Measurements from ENCODE around the gene SCD5.

The SCD5 gene

GRCh38 chr4:82611982-82612381, 186.6 kb downstream of the SCD5 start:
- Histone ChIP-seq H3K27ac (ENCODE audit: low read length) (no peak overlapping the region), H3K9me3 (ENCODE audit: insufficient read depth, low read depth, low read length) (no peaks in the 10 kb centered on the region), H3K36me3 (ENCODE audit: insufficient read depth, low read depth, low read length) (no peaks in the 10 kb centered on the region), H3K9ac (ENCODE audit: low read depth, low read length) (no peak overlapping the region), H3K4me1 (ENCODE audit: insufficient read depth, low read length) (no peaks in the 10 kb centered on the region), H3K4me3 (ENCODE audit: low read length) (no peak overlapping the region), H3K27me3 (ENCODE audit: insufficient read depth, low read length) (no peaks in the 10 kb centered on the region)

GRCh38 chr4:82611527-82611926, 187.1 kb downstream of the SCD5 start:
- H3K4me3 ChIP-seq (ENCODE audit: low read length), result no peak overlapping the region
- H3K9ac ChIP-seq (ENCODE audit: low read depth, low read length), result no peak overlapping the region
- no peaks in the 10 kb centered on the region for H3K36me3 ChIP-seq (ENCODE audit: insufficient read depth, low read depth, low read length)
- H3K4me1 ChIP-seq (ENCODE audit: insufficient read depth, low read length), result no peaks in the 10 kb centered on the region
- H3K27me3 ChIP-seq (ENCODE audit: insufficient read depth, low read length), result no peaks in the 10 kb centered on the region
- H3K9me3 ChIP-seq (ENCODE audit: insufficient read depth, low read depth, low read length), result no peaks in the 10 kb centered on the region
- no peak overlapping the region for H3K27ac ChIP-seq (ENCODE audit: low read length)

DNA sequence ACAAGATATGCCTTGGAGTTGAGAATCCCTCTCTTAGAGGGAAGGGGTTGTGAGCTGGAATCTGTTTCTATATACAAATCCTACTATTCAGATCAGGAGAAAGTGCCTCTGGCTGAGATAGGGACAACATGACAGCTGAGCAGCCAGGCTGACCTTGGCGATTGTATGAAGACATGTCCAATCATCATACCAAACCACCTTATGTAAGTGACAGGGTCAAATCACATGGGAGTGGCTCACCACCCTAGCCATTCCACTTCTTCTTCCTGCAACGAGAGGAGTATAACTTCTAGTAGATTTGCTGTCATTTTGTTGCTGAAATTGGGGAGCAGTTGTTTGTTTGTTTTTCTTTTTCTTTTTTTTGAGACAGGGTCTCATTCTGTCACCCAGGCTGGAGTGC, 188.6 kb downstream of the SCD5 start:
- H3K9me3 ChIP-seq (ENCODE audit: insufficient read depth, low read depth, low read length), result no peaks in the 10 kb centered on the region
- no peaks in the 10 kb centered on the region for H3K36me3 ChIP-seq (ENCODE audit: insufficient read depth, low read depth, low read length)
- no peaks in the 10 kb centered on the region for H3K27me3 ChIP-seq (ENCODE audit: insufficient read depth, low read length)
- H3K4me1 ChIP-seq (ENCODE audit: insufficient read depth, low read length), result no peaks in the 10 kb centered on the region
- H3K4me3 ChIP-seq (ENCODE audit: low read length), result no peak overlapping the region
- H3K27ac ChIP-seq (ENCODE audit: low read length), result no peak overlapping the region
- no peak overlapping the region for H3K9ac ChIP-seq (ENCODE audit: low read depth, low read length)

DNA sequence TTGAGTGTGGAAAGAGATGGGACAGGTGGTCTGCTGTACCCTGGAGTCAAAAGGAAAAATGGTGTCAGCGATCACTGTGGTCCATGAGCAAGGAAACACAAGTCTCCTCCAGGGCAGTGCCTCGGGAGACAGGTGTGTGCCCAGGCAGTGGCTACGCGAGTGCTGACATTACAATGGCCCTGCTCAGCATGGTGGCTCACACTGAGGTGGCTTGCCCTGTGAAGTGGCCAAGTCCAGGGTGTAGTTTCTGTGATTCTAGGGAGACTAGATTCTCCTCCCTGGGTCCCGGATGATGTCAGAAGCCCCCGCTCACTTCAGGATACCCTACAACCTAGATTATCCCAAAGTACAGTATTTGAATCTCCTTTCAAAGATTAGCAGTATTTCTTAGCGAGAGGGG, 192.0 kb downstream of the SCD5 start:
- Histone ChIP-seq H3K4me1 (ENCODE audit: insufficient read depth, low read length) (no peaks in the 10 kb centered on the region), H3K36me3 (ENCODE audit: insufficient read depth, low read depth, low read length) (no peaks in the 10 kb centered on the region), H3K27me3 (ENCODE audit: insufficient read depth, low read length) (no peaks in the 10 kb centered on the region), H3K9me3 (ENCODE audit: insufficient read depth, low read depth, low read length) (no peaks in the 10 kb centered on the region), H3K9ac (ENCODE audit: low read depth, low read length) (no peak overlapping the region), H3K4me3 (ENCODE audit: low read length) (no peak overlapping the region), H3K27ac (ENCODE audit: low read length) (no peak overlapping the region)

DNA sequence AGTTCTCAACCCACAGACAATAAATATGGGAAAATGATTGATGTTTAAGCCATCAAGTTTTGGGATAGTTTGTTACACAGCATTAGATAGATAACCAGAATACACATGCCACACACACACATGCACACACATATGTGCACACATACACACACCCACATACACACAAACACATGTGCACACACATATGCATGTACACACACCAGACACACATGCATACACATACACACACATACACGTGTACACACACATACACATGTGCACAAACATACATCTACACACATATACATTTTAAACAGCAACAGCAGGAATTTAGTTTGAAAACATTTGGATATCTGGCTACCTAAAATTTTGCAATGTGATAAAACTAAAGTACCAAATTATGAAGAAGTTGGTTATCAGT, 194.1 kb downstream of the SCD5 start:
- H3K9me3 ChIP-seq (ENCODE audit: insufficient read depth, low read depth, low read length), result no peaks in the 10 kb centered on the region
- no peak overlapping the region for H3K4me3 ChIP-seq (ENCODE audit: low read length)
- H3K4me1 ChIP-seq (ENCODE audit: insufficient read depth, low read length), result no peaks in the 10 kb centered on the region
- H3K9ac ChIP-seq (ENCODE audit: low read depth, low read length), result no peak overlapping the region
- no peaks in the 10 kb centered on the region for H3K27me3 ChIP-seq (ENCODE audit: insufficient read depth, low read length)
- no peaks in the 10 kb centered on the region for H3K36me3 ChIP-seq (ENCODE audit: insufficient read depth, low read depth, low read length)
- no peak overlapping the region for H3K27ac ChIP-seq (ENCODE audit: low read length)

GRCh38 chr4:82601242-82602015, 197.2 kb downstream of the SCD5 start:
- Histone ChIP-seq H3K27me3 (ENCODE audit: insufficient read depth, low read length) (no peaks in the 10 kb centered on the region), H3K36me3 (ENCODE audit: insufficient read depth, low read depth, low read length) (no peaks in the 10 kb centered on the region), H3K4me3 (ENCODE audit: low read length) (no peak overlapping the region), H3K9ac (ENCODE audit: low read depth, low read length) (no peak overlapping the region), H3K9me3 (ENCODE audit: insufficient read depth, low read depth, low read length) (no peaks in the 10 kb centered on the region), H3K27ac (ENCODE audit: low read length) (no peak overlapping the region), H3K4me1 (ENCODE audit: insufficient read depth, low read length) (no peaks in the 10 kb centered on the region)

- no peaks in the 10 kb centered on the region for H3K27me3 ChIP-seq (ENCODE audit: insufficient read depth, low read length)
- no peaks in the 10 kb centered on the region for H3K9me3 ChIP-seq (ENCODE audit: insufficient read depth, low read depth, low read length)
- no peaks in the 10 kb centered on the region for H3K4me1 ChIP-seq (ENCODE audit: insufficient read depth, low read length)
- no peak overlapping the region for H3K9ac ChIP-seq (ENCODE audit: low read depth, low read length)
- no peak overlapping the region for H3K27ac ChIP-seq (ENCODE audit: low read length)
- H3K4me3 ChIP-seq (ENCODE audit: low read length), result no peak overlapping the region
- no peaks in the 10 kb centered on the region for H3K36me3 ChIP-seq (ENCODE audit: insufficient read depth, low read depth, low read length)
Observed at GRCh38 chr4:82599336-82599735, 199.3 kb downstream of the SCD5 start.

DNA sequence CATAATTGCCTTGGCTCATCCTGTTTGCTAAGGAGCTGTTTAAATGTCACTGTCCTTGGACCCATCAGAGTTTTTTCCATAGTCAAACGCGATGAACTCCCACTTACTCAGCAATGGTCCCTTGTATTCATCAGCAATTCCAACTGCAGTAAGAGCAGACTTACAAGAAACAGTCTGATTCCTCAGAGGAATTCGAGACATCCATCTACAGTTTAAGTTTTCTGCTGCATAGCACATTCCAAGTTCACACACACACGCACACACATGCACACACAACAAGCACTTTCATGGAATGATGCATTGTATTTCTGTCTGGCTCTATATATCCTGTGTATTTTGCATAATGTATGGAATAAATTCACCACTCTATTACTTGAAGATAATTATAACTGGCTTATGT, 204.1 kb downstream of the SCD5 start:
- H3K9me3 ChIP-seq (ENCODE audit: insufficient read depth, low read depth, low read length), result no peaks in the 10 kb centered on the region

DNA sequence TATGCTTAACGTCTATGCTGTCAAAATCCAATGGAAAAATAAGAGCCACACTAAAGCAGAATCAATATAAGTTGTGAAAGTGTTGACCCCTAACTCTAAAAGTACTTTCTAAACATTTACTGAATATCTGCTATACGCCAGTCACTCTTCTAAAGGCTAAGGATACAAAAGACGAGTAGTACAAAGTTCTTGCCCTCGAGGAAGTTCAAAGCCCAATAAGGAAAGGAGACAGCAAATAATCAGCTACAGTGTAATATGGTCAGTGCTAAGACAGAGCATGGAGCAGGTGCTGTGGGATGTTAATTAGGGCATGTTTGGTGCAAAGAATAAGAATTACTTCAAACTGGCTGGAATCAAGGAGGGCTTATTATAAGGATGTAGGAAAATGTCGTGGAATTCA, 205.2 kb downstream of the SCD5 start:
- Histone ChIP-seq H3K27ac (ENCODE audit: low read length) (no peak overlapping the region), H3K27me3 (ENCODE audit: insufficient read depth, low read length) (no peaks in the 10 kb centered on the region), H3K9me3 (ENCODE audit: insufficient read depth, low read depth, low read length) (no peaks in the 10 kb centered on the region), H3K9ac (ENCODE audit: low read depth, low read length) (no peak overlapping the region), H3K36me3 (ENCODE audit: insufficient read depth, low read depth, low read length) (no peaks in the 10 kb centered on the region), H3K4me3 (ENCODE audit: low read length) (no peak overlapping the region), H3K4me1 (ENCODE audit: insufficient read depth, low read length) (peaks cover 16% of the 10 kb centered on the region)

More for the DNA sequence above, 204.1 kb downstream of the SCD5 start:
- Histone ChIP-seq H3K27me3 (ENCODE audit: insufficient read depth, low read length) (no peaks in the 10 kb centered on the region), H3K9ac (ENCODE audit: low read depth, low read length) (no peak overlapping the region), H3K36me3 (ENCODE audit: insufficient read depth, low read depth, low read length) (no peaks in the 10 kb centered on the region), H3K27ac (ENCODE audit: low read length) (no peak overlapping the region), H3K4me1 (ENCODE audit: insufficient read depth, low read length) (peaks cover 16% of the 10 kb centered on the region), H3K4me3 (ENCODE audit: low read length) (no peak overlapping the region)

DNA sequence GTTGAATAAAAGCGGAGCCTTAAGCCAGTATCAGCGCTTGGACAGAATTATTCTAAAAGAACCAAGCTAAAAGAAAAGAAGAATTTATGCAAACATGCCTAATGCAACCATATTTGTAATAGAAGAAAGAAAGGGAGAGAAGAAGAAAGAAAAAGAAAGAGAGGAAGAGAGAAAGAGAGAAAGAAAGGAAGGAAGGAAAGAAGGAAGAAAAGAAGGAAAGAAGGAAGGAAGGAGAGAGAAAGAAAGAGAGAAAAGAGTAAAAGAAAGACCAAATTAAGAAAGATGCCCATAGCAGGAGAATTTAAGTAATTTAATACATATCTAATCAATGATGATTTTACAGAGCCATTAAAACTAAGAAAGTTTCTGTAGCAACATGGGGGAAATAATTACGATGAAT, 206.0 kb downstream of the SCD5 start:
- Histone ChIP-seq H3K36me3 (ENCODE audit: insufficient read depth, low read depth, low read length) (no peaks in the 10 kb centered on the region), H3K9me3 (ENCODE audit: insufficient read depth, low read depth, low read length) (no peaks in the 10 kb centered on the region), H3K27ac (ENCODE audit: low read length) (no peak overlapping the region), H3K27me3 (ENCODE audit: insufficient read depth, low read length) (no peaks in the 10 kb centered on the region), H3K4me3 (ENCODE audit: low read length) (no peak overlapping the region), H3K9ac (ENCODE audit: low read depth, low read length) (no peak overlapping the region), H3K4me1 (ENCODE audit: insufficient read depth, low read length) (peaks cover 16% of the 10 kb centered on the region)

GRCh38 chr4:82591592-82591991, 207.0 kb downstream of the SCD5 start:
- Histone ChIP-seq H3K27me3 (ENCODE audit: insufficient read depth, low read length) (no peaks in the 10 kb centered on the region), H3K36me3 (ENCODE audit: insufficient read depth, low read depth, low read length) (no peaks in the 10 kb centered on the region), H3K9ac (ENCODE audit: low read depth, low read length) (no peak overlapping the region), H3K4me3 (ENCODE audit: low read length) (no peak overlapping the region), H3K9me3 (ENCODE audit: insufficient read depth, low read depth, low read length) (no peaks in the 10 kb centered on the region), H3K4me1 (ENCODE audit: insufficient read depth, low read length) (peaks cover 22% of the 10 kb centered on the region), H3K27ac (ENCODE audit: low read length) (no peak overlapping the region)

DNA sequence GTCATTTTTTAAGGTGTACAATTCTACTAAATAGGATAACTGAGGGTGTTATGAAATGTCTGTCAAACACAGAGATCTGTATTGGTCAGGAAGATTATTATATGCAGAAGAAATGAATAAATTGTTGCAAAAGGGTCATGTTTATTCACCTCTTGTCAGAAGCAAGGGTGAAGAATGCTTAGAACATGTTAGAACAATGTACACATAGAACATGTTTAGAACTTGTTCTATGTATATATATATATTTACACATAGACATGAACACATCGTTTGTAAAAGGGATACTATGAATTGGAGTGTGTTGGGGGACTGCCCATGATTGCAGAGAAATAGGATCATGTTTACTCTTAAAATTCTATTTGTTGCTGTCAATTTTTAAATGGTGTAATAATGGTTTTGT, 208.8 kb downstream of the SCD5 start:
- Histone ChIP-seq H3K4me1 (ENCODE audit: insufficient read depth, low read length) (peaks cover 41% of the 10 kb centered on the region), H3K36me3 (ENCODE audit: insufficient read depth, low read depth, low read length) (no peaks in the 10 kb centered on the region), H3K27ac (ENCODE audit: low read length) (no peak overlapping the region), H3K9me3 (ENCODE audit: insufficient read depth, low read depth, low read length) (no peaks in the 10 kb centered on the region), H3K4me3 (ENCODE audit: low read length) (no peak overlapping the region), H3K27me3 (ENCODE audit: insufficient read depth, low read length) (no peaks in the 10 kb centered on the region), H3K9ac (ENCODE audit: low read depth, low read length) (no peak overlapping the region)

Measured in iPS-20b (cell line).